WTC11 (cell line): ENCODE results near the gene CSRNP3.

Experiments
- ATF2 ChIP-seq: sonication (generic); formaldehyde crosslinking; IDR thresholded peaks from 2 replicates; pipeline ENCODE4 v1.8.1; 2022; ENCODE audit warnings: low read depth, missing genetic modification reagents, borderline replicate concordance
- CTCF ChIP-seq: fragments of 200-600 bp; IDR thresholded peaks from 2 replicates; pipeline ENCODE4 v1.8.0; 2022; ENCODE audit warnings: antibody characterized with exemption
- ESRRA ChIP-seq: sonication (generic); formaldehyde crosslinking; IDR thresholded peaks from 2 replicates; pipeline ENCODE4 v1.8.1; 2022; ENCODE audit warnings: mild to moderate bottlenecking, missing genetic modification reagents, borderline replicate concordance
- FOXJ3 ChIP-seq: sonication (generic); formaldehyde crosslinking; IDR thresholded peaks from 2 replicates; pipeline ENCODE4 v1.9.0; 2021; ENCODE audit warnings: missing genetic modification reagents, mild to moderate bottlenecking, borderline replicate concordance
- FOXP1 ChIP-seq: sonication (generic); formaldehyde crosslinking; IDR thresholded peaks from 2 replicates; pipeline ENCODE4 v1.8.0; 2022; ENCODE audit warnings: missing genetic modification reagents, mild to moderate bottlenecking, moderate library complexity, borderline replicate concordance
- GABPB1 ChIP-seq: sonication (generic); formaldehyde crosslinking; IDR thresholded peaks from 2 replicates; pipeline ENCODE4 v1.8.1; 2023; ENCODE audit warnings: mild to moderate bottlenecking, missing genetic modification reagents
- IRF2 ChIP-seq: sonication (generic); formaldehyde crosslinking; IDR thresholded peaks from 2 replicates; pipeline ENCODE4 v1.8.0; 2022; ENCODE audit warnings: low read depth, missing genetic modification reagents, borderline replicate concordance
- JUN ChIP-seq: sonication (generic); formaldehyde crosslinking; IDR thresholded peaks from 2 replicates; pipeline ENCODE4 v1.8.0; 2023; ENCODE audit warnings: mild to moderate bottlenecking, missing genetic modification reagents
- KAT7 ChIP-seq: sonication (generic); formaldehyde crosslinking; IDR thresholded peaks from 2 replicates; pipeline ENCODE4 v1.8.1; 2023; ENCODE audit warnings: missing genetic modification reagents, mild to moderate bottlenecking, borderline replicate concordance
- MAX ChIP-seq: sonication (generic); formaldehyde crosslinking; IDR thresholded peaks from 2 replicates; pipeline ENCODE4 v1.8.0; 2022; ENCODE audit warnings: mild to moderate bottlenecking, missing genetic modification reagents
- SP1 ChIP-seq: sonication (generic); formaldehyde crosslinking; conservative IDR thresholded peaks from 2 replicates; pipeline ENCODE4 v1.8.1; 2022; ENCODE audit warnings: missing genetic modification reagents
- USF1 ChIP-seq: sonication (generic); formaldehyde crosslinking; IDR thresholded peaks from 2 replicates; pipeline ENCODE4 v1.8.0; 2022; ENCODE audit warnings: mild to moderate bottlenecking, missing genetic modification reagents
- ZNF138 ChIP-seq: sonication (generic); formaldehyde crosslinking; conservative IDR thresholded peaks from 2 replicates; pipeline ENCODE4 v1.8.1; 2022; ENCODE audit warnings: mild to moderate bottlenecking, moderate library complexity, missing genetic modification reagents
- ZNF263 ChIP-seq: sonication (generic); formaldehyde crosslinking; IDR thresholded peaks from 2 replicates; pipeline ENCODE4 v1.8.1; 2022; ENCODE audit warnings: low read depth, mild to moderate bottlenecking, moderate library complexity, missing genetic modification reagents

- TF ChIP-seq ESRRA (CRISPR knock-in tag) (no peak), CTCF (no peak), MAX (CRISPR knock-in tag) (no peak), ATF2 (no peak), GABPB1 (CRISPR knock-in tag) (no peak), IRF2 (CRISPR knock-in tag) (no peak), ZNF263 (CRISPR knock-in tag) (no peak), JUN (CRISPR knock-in tag) (no peak), USF1 (CRISPR knock-in tag) (no peak), ZNF138 (CRISPR knock-in tag) (no peak), FOXJ3 (no peak), FOXP1 (CRISPR knock-in tag) (no peak), SP1 (no peak), KAT7 (CRISPR knock-in tag) (no peak)
Observed at GRCh38 chr2:165634855-165635254, 165.4 kb downstream of the CSRNP3 start.
